HL-60/S4 treated with phorbol 12-myristate 13-acetate at 8.2 ng/mL for 4 days and 3 days (cell line): Measurements from ENCODE around the gene TBC1D2.
"Not testable (repeated sequence)": the region's sequence is repeated elsewhere in the genome, so short reads cannot be mapped to it uniquely, and the experiment has no call there.

ENCODE experiments used
- in situ Hi-C: fragments of 300-500 bp; cut with MboI; formaldehyde crosslinking; loops from 2 replicates; pipeline ENCODE4 v1.15.0; 2022; ENCODE audit warnings: low sequenced_read_pairs

TBC1D2 gene

GRCh38 chr9:98272083-98272482 is 16.6 kb upstream of the TBC1D2 start:
- in situ Hi-C loops = loop anchor here (10.0 kb wide), 1 partner anchor 197 kb away; no protein-coding TSS in a partner anchor

GRCh38 chr9:98271479-98271878 is 16.0 kb upstream of the TBC1D2 start:
- in situ Hi-C loops = loop anchor here (10.0 kb wide), 1 partner anchor 197 kb away; no protein-coding TSS in a partner anchor

- in situ Hi-C loops = loop anchor here (10.0 kb wide), 1 partner anchor 195 kb away; no protein-coding TSS in a partner anchor
Measured at GRCh38 chr9:98270284-98270683, 14.8 kb upstream of the TBC1D2 start.

GRCh38 chr9:98269652-98270051 is 14.2 kb upstream of the TBC1D2 start:
- in situ Hi-C loops = loop anchor here (10.0 kb wide), 1 partner anchor 195 kb away; no protein-coding TSS in a partner anchor

GRCh38 chr9:98267556-98267955 is 12.1 kb upstream of the TBC1D2 start:
- in situ Hi-C loops = not testable (repeated sequence)

GRCh38 chr9:98264516-98264915 is 9.1 kb upstream of the TBC1D2 start:
- in situ Hi-C loops = no loop called here

GRCh38 chr9:98263482-98264357 is 8.3 kb upstream of the TBC1D2 start:
- in situ Hi-C loops = no loop called here

- in situ Hi-C loops = no loop called here
Measured at GRCh38 chr9:98263080-98263479, 7.6 kb upstream of the TBC1D2 start.

- in situ Hi-C loops = no loop called here
Measured at GRCh38 chr9:98262056-98262455, 6.6 kb upstream of the TBC1D2 start.

GRCh38 chr9:98260635-98261034 is 5.2 kb upstream of the TBC1D2 start:
- in situ Hi-C loops = no loop called here

- in situ Hi-C loops = no loop called here
Measured at GRCh38 chr9:98259791-98260190, 4.3 kb upstream of the TBC1D2 start.

- in situ Hi-C loops = no loop called here
Measured at GRCh38 chr9:98256756-98257155, 1.3 kb upstream of the TBC1D2 start.

- in situ Hi-C loops = no loop called here
Measured at GRCh38 chr9:98255061-98255577, 330 bp downstream of the TBC1D2 start.

- in situ Hi-C loops = no loop called here
Measured at GRCh38 chr9:98254228-98255060, 1.0 kb downstream of the TBC1D2 start.

- in situ Hi-C loops = no loop called here
Measured at GRCh38 chr9:98253565-98253964, 1.9 kb downstream of the TBC1D2 start.

- in situ Hi-C loops = no loop called here
Measured at GRCh38 chr9:98251551-98251950, 3.9 kb downstream of the TBC1D2 start.

GRCh38 chr9:98249771-98250170 is 5.7 kb downstream of the TBC1D2 start:
- in situ Hi-C loops = no loop called here

- in situ Hi-C loops = no loop called here
Measured at GRCh38 chr9:98248737-98249474, 6.5 kb downstream of the TBC1D2 start.

- in situ Hi-C loops = no loop called here
Measured at GRCh38 chr9:98247831-98248657, 7.4 kb downstream of the TBC1D2 start.

- in situ Hi-C loops = no loop called here
Measured at GRCh38 chr9:98242426-98242825, 13.0 kb downstream of the TBC1D2 start.
